RPMI7951 (cell line): Measurements from ENCODE around the gene MROH9. TPM values are rescaled to one million over a fixed set of nuclear protein-coding genes. Genes with fewer than 3 reads are reported as not detected.
"Not testable (repeated sequence)": the region's sequence is repeated elsewhere in the genome, so short reads cannot be mapped to it uniquely, and the experiment has no call there.

ENCODE experiments used
- DNase-seq: peaks from one replicate; pipeline ENCODE4 v3.0.0-alpha.2; 2012; ENCODE audit warnings: low read depth
- total RNA-seq: library from RNA; depleted of rRNA; stranded (reverse); fragments of >200 nt; shearing (Covaris generic); gene quantifications from 2 replicates; pipeline ENCODE4 v1.2.3, GENCODE V29; 2014; rRNA removed

MROH9 gene
- total RNA-seq, result not detected in 2 replicates

- DNase-seq, result no peak
Measured at GRCh38 chr1:170935231-170935630, at the start of gene MROH9. Gene MROH9 (plus strand): TSS chr1:170935534. CDS start chr1:170945557, 10,023 bp downstream.

- peak; percentile 9 for DNase-seq
Measured at GRCh38 chr1:170885551-170885950, 49.8 kb upstream of the MROH9 start.

GRCh38 chr1:170886460-170886859 lies 48.9 kb upstream of the MROH9 start:
- no peak for DNase-seq

- no peak for DNase-seq
Measured at GRCh38 chr1:170887726-170888125, 47.6 kb upstream of the MROH9 start.

GRCh38 chr1:170891872-170892271 lies 43.5 kb upstream of the MROH9 start:
- DNase-seq, result no peak

GRCh38 chr1:170893655-170894297 lies 41.6 kb upstream of the MROH9 start:
- DNase-seq, result peak; percentile 52

GRCh38 chr1:170903961-170904360 lies 31.4 kb upstream of the MROH9 start:
- DNase-seq, result no peak

GRCh38 chr1:170908942-170909341 lies 26.4 kb upstream of the MROH9 start:
- no peak for DNase-seq

- peak; percentile 40 for DNase-seq
Measured at GRCh38 chr1:170910273-170910672, 25.1 kb upstream of the MROH9 start.

- DNase-seq, result no peak
Measured at GRCh38 chr1:170917373-170917772, 18.0 kb upstream of the MROH9 start.

- peak; percentile 15 for DNase-seq
Measured at GRCh38 chr1:170924656-170925055, 10.7 kb upstream of the MROH9 start.

- DNase-seq, result no peak
Measured at GRCh38 chr1:170927955-170928840, 7.1 kb upstream of the MROH9 start.

GRCh38 chr1:170929412-170929834 lies 5.9 kb upstream of the MROH9 start:
- DNase-seq, result peak; percentile 35

GRCh38 chr1:170929835-170930554 lies 5.3 kb upstream of the MROH9 start:
- DNase-seq, result peak; percentile 60

- DNase-seq, result no peak
Measured at GRCh38 chr1:170931650-170932049, 3.7 kb upstream of the MROH9 start.

- no peak for DNase-seq
Measured at GRCh38 chr1:170932236-170932635, 3.1 kb upstream of the MROH9 start.

GRCh38 chr1:170938281-170938680 lies 2.9 kb downstream of the MROH9 start:
- no peak for DNase-seq

GRCh38 chr1:170939476-170939875 lies 4.1 kb downstream of the MROH9 start:
- DNase-seq, result no peak

- DNase-seq, result not testable (repeated sequence)
Measured at GRCh38 chr1:170951744-170952143, 16.4 kb downstream of the MROH9 start.

- no peak for DNase-seq
Measured at GRCh38 chr1:170959385-170959784, 24.1 kb downstream of the MROH9 start.

- DNase-seq, result no peak
Measured at GRCh38 chr1:170964506-170964905, 29.2 kb downstream of the MROH9 start.
